ENCODE data around the gene HAUS1. TPM values are rescaled to one million over a fixed set of nuclear protein-coding genes. Genes with fewer than 3 reads are reported as not detected.

HAUS1 gene
- total and polyA plus RNA-seq, 2 of the 4 experiments (the other 2 are of a cell fraction), result 25.3 to 33.4 TPM

GRCh38 chr18:46176001-46176400 lies 71.8 kb downstream of the HAUS1 start:
- Histone ChIP-seq H4K91ac (ENCODE audit: insufficient read depth, low read depth, low read length) (no peak overlapping the region), H2AK9ac (replicated peaks; ENCODE audit: low read depth, low read length, poor library complexity) (no peak overlapping the region), H2AK5ac (ENCODE audit: low read depth, low read length) (no peak overlapping the region), H4K20me1 (ENCODE audit: insufficient read depth, low read length) (peaks cover 42% of the 10 kb centered on the region), H4K8ac (ENCODE audit: low read depth in 2 of 2, low read length in 2 of 2) (no peak overlapping the region), H3K23ac (ENCODE audit: low read depth, low read length) (no peak overlapping the region), H3K36me3 (ENCODE audit: control insufficient read depth, insufficient read depth, low read length) (no peaks in the 10 kb centered on the region), H3K4me2 (ENCODE audit: low read depth, low read length) (no peak overlapping the region), H3K4me3 (ENCODE audit: insufficient read depth, low read depth, low read length) (no peak overlapping the region), H3K9me1 (ENCODE audit: insufficient read depth, low read length) (no peaks in the 10 kb centered on the region; the same call in 1 of the 2 replicates), H3K4me1 (ENCODE audit: control insufficient read depth, insufficient read depth, low read length) (no peaks in the 10 kb centered on the region), H3K14ac (replicated peaks; ENCODE audit: low read depth, low read length) (no peak overlapping the region), H2BK15ac (ENCODE audit: low read depth, low read length) (no peak overlapping the region), H3K9me3 (ENCODE audit: control insufficient read depth, insufficient read depth, low read length) (no peaks in the 10 kb centered on the region), H2BK120ac (ENCODE audit: low read depth, low read length) (no peak overlapping the region), H3K27ac (ENCODE audit: insufficient read depth, low read length) (no peak overlapping the region), H3K79me1 (ENCODE audit: low read depth in 1 of 2, low read length in 2 of 2) (peaks cover 9 to 26% of the 10 kb centered on the region in 2 experiments; a peak in 3 of 4 replicates), H2AFZ (replicated peaks; ENCODE audit: low read length, poor library complexity) (no peak overlapping the region), H3K27me3 (ENCODE audit: control insufficient read depth, insufficient read depth, low read length) (no peaks in the 10 kb centered on the region), H2BK20ac (ENCODE audit: low read depth, low read length) (no peak overlapping the region), H2BK5ac (ENCODE audit: low read depth, low read length, poor library complexity, severe bottlenecking) (no peak overlapping the region), H3K9ac (ENCODE audit: low read depth, low read length) (no peak overlapping the region), H3K56ac (ENCODE audit: extremely low read depth, insufficient read depth, low read length) (no peak overlapping the region), H3K18ac (ENCODE audit: low read depth, low read length) (no peak overlapping the region), H3K4ac (ENCODE audit: low read depth, low read length) (no peak overlapping the region), H4K5ac (ENCODE audit: low read depth, low read length) (no peak overlapping the region)
- BruUV-seq (replicated peaks), result no TSS peak
- ATAC-seq (ENCODE audit: low read depth) (no peak), DNase-seq (no peak)
- POLR2A ChIA-PET (ENCODE audit: unreplicated experiment), result no interaction called here
- CTCF ChIA-PET, result interaction anchor here (0.6 kb wide), 2 partner anchors 97 to 428 kb away, joined by 4 to 9 read pairs; no protein-coding TSS in a partner anchor
- in situ Hi-C loops (cut with MboI; ENCODE audit: low sequenced_read_pairs) (no loop called here), dilution Hi-C loops (cut with HindIII; ENCODE audit: low sequenced_read_pairs, unreplicated experiment) (no loop called here), intact Hi-C loops (cut with micrococcal nuclease) (loop anchor here (5.0 kb wide), 1 partner anchor 76 kb away; no protein-coding TSS in a partner anchor)
- no CpG with 5 or more reads among the region's 3 CpGs for WGBS, 2 experiments (ENCODE audit: extremely low coverage in 2 of 2, insufficient read length in 1 of 2)
- no peak for TF ChIP-seq RFX5 (IDR thresholded peaks at IDR 0.05; ENCODE audit: low read depth, low read length)

Small RNA genes lying within 50 kb of the gene (microRNA-seq; reads per million reads assigned to microRNA genes)
- not detected for gene RNU6-1278P (ENCODE audit: insufficient read depth, insufficient read length)
- gene RNY4P37 (ENCODE audit: insufficient read depth, insufficient read length), result not detected

Small RNA genes lying within 50 kb of the gene (small RNA-seq; reads per million reads assigned to genes)
- gene RNU6-1278P (0 to 0.57 (median 0) reads per million in 5 experiments), gene RNY4P37 (0 to 0.60 (median 0) reads per million in 5 experiments)

Other genes with a start within 250 kb of the HAUS1 start
- gene EPG5, start 137.1 kb upstream of the HAUS1 start, total RNA-seq (2012; rRNA removed), result 104 and 114 TPM in 2 replicates
- 35.1 and 37.3 TPM in 2 replicates for gene EPG5, start 137.1 kb upstream of the HAUS1 start, polyA plus RNA-seq (2012; rRNA removed)
- 10.4 and 14.4 TPM in 2 replicates for gene PSTPIP2, start 32.1 kb upstream of the HAUS1 start, total RNA-seq (2012; rRNA removed)
- gene PSTPIP2, start 32.1 kb upstream of the HAUS1 start, polyA plus RNA-seq (2012; rRNA removed), result 10.2 and 12.4 TPM in 2 replicates
- 1,085 and 1,283 TPM in 2 replicates for gene ATP5F1A, start 6.1 kb upstream of the HAUS1 start, total RNA-seq (2012; rRNA removed)
- 515 and 543 TPM in 2 replicates for gene ATP5F1A, start 6.1 kb upstream of the HAUS1 start, polyA plus RNA-seq (2012; rRNA removed)

All from IMR-90 (cell line).